Ectodermal cell (in vitro differentiated cells): ENCODE results near the gene LRRC27. TPM values are rescaled to one million over a fixed set of nuclear protein-coding genes. Genes with fewer than 3 reads are reported as not detected.

Experiments
- H3K27ac ChIP-seq: 2 replicates; pipeline ENCODE4 v1.7.0; 2013; ENCODE audit warnings: mild to moderate bottlenecking, low read depth, low read length; ENCODE audit not compliant: insufficient read depth, poor library complexity, severe bottlenecking
- H3K27me3 ChIP-seq: 2 replicates; pipeline ENCODE4 v1.7.0; 2013; ENCODE audit warnings: mild to moderate bottlenecking, low read length; ENCODE audit not compliant: insufficient read depth, control insufficient read depth, poor library complexity, severe bottlenecking
- H3K36me3 ChIP-seq: one replicate; pipeline ENCODE4 v1.7.0; 2013; ENCODE audit warnings: low read length; ENCODE audit not compliant: control insufficient read depth, insufficient read depth
- H3K4me1 ChIP-seq: one replicate; pipeline ENCODE4 v1.7.0; 2013; ENCODE audit warnings: low read length; ENCODE audit not compliant: control insufficient read depth, insufficient read depth
- H3K4me3 ChIP-seq: 2 replicates; pipeline ENCODE4 v1.7.0; 2013; ENCODE audit warnings: low read depth, low read length, control low read depth; ENCODE audit not compliant: insufficient read depth
- H3K9me3 ChIP-seq: 2 replicates; pipeline ENCODE4 v1.7.0; 2013; ENCODE audit warnings: mild to moderate bottlenecking, low read length, moderate library complexity; ENCODE audit not compliant: control insufficient read depth
- WGBS, 2 experiments: methylation state at CpG; one replicate each; pipeline ENCODE4 v1.1.7; 2013; ENCODE audit warnings: missing lambda C conversion rate in 2 of 2; 5-methylcytosine and 5-hydroxymethylcytosine counted together
- polyA plus RNA-seq, 4 experiments: library from polyadenylated mRNA; stranded (reverse); fragments of 50-300 nt; gene quantifications; one replicate each; pipeline ENCODE4 v1.2.3, GENCODE V29; 2013

LRRC27 gene
- 14.0 TPM for polyA plus RNA-seq (2013, experiment 1 of 4)
- polyA plus RNA-seq (2013, experiment 2 of 4) = 13.8 TPM
- polyA plus RNA-seq (2013, experiment 3 of 4) = 12.1 TPM
- polyA plus RNA-seq (2013, experiment 4 of 4) = 10.5 TPM

GRCh38 chr10:132331601-132332432 is at the start of gene LRRC27:
LRRC27 (plus strand) TSS chr10:132332193; CDS start chr10:132333525, 1,332 bp downstream.
- H3K4me1 ChIP-seq = peaks cover 22% of the 10 kb centered on the region
- H3K4me3 ChIP-seq = peak within 1 kb of the TSS; percentile 75
- WGBS, 2 experiments = 0 to 1% methylated on average over 74 to 77 of the region's 89 CpGs

DNA sequence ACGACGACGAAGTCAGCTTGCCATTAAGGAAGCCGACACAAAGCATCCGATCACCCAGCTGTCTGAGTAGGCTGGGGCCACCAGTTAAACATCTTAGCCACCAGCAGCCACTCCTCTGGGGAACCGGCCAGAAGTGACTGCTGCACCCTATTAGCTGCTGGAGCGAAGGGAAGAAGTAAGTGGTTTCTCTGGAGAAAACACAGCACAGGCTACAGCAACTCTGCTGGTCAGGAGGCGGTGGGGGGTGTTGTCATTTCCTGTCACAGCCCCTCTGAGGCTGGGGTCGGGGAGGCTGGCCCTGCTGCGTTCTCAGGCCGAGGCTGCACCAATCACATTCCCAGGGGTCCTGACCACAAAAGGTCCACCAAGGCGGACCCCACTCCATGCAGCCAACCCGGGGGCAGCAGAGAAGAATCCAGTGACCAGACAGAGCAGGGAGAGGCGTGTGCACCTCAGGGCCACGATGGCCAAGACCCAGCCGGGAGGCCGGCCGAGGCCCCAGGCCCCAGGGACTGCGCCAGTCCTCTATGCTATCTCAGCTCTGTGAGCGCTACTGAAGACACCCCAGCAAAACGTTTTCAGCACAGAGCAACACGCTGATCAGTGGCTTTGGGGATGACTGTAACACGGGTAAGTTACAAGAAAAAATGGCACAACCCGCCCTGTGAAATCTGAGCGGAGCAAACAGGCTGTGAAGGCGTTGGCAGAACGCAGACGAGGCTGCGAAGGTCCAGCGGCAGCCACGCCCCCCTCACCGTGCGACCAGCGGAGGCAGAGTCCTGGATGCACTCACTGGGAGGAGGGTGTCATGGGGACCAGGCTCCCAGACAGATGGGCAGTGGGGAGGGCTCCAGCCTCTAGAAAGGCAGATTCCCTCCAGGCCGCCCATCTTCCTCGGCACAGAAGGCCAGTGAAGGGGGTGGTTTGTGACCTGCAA is 49.1 kb upstream of the LRRC27 start:
- H3K4me3 ChIP-seq = no peak overlapping the region
- H3K27me3 ChIP-seq = no peaks in the 10 kb centered on the region
- no peaks in the 10 kb centered on the region for H3K36me3 ChIP-seq
- H3K27ac ChIP-seq = no peak overlapping the region
- H3K9me3 ChIP-seq = no peaks in the 10 kb centered on the region
- H3K4me1 ChIP-seq = peaks cover 12% of the 10 kb centered on the region
- WGBS, 2 experiments = 78 to 80% methylated on average over 36 of the region's 36 CpGs

More at GRCh38 chr10:132331601-132332432, at the start of gene LRRC27:
- no peaks in the 10 kb centered on the region for H3K9me3 ChIP-seq
- H3K27ac ChIP-seq = peak within 1 kb of the TSS; percentile 87
- no peaks in the 10 kb centered on the region for H3K36me3 ChIP-seq
- no peaks in the 10 kb centered on the region for H3K27me3 ChIP-seq

DNA sequence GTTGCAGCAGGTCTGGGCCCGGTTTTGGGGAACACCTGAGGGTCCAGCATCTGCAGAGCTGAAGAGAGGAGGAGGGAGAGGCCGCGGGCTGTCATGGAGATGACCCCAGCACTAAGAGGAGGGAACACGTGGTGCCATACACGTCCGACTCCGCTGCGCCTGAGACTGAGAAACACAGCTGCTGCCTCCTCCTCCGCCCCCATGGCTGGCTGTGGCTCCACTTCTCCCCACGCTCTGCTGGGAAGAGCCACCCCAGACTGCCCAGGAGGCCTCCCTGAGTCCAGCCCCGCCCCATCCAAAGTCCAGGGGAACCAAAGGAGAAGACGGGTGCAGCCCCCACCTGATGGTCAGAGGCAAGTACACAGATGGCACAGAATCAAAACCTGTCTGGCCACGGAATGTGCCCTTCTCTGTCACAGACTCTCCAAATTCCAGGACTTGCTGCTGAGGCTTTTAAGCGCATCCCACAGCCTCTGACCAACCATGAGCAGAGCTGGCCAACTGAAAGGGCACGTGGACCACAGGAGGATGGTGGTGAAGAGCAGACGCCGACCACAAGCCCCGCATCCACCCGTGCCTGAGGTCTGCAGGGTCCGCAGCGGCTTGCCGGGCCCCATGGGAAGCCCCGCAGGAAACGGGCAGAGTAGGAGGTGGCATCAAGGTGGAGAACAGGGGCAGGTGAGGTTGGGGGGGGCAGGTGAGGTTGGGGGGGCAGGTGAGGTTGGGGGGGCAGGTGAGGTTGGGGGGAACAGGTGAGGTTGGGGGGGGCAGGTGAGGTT is 48.2 kb upstream of the LRRC27 start:
- H3K36me3 ChIP-seq = no peaks in the 10 kb centered on the region
- no peak overlapping the region for H3K27ac ChIP-seq
- H3K4me1 ChIP-seq = peaks cover 12% of the 10 kb centered on the region
- H3K27me3 ChIP-seq = no peaks in the 10 kb centered on the region
- 93 to 94% methylated on average over 23 to 24 of the region's 24 CpGs for WGBS, 2 experiments
- H3K4me3 ChIP-seq = no peak overlapping the region
- no peaks in the 10 kb centered on the region for H3K9me3 ChIP-seq

DNA sequence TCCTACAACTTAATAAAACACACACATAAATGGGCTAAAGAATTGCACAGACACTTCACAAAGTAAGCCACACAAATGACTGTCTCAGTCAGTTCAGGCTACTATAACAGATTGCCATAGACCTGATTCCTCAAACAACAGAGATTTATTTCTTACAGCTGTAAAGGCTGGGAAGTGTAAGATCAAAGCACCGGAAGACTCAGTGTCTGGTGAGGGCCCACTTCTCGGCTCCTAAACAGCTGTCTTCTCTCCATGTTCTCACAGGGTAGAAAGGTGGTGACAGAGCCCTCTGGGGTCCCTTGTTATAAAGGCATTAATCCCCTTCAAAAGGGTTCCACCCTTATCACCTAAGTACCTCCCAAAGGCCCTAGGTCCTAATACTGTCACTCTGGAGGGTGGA is 42.6 kb upstream of the LRRC27 start:
- H3K36me3 ChIP-seq = no peaks in the 10 kb centered on the region
- no peak overlapping the region for H3K27ac ChIP-seq
- peaks cover 12% of the 10 kb centered on the region for H3K4me1 ChIP-seq
- no peak overlapping the region for H3K4me3 ChIP-seq
- WGBS, 2 experiments = 91 to 93% methylated on average over 2 of the region's 2 CpGs
- H3K9me3 ChIP-seq = no peaks in the 10 kb centered on the region
- no peaks in the 10 kb centered on the region for H3K27me3 ChIP-seq

- Histone ChIP-seq H3K4me3 (no peak overlapping the region), H3K4me1 (peaks cover 12% of the 10 kb centered on the region)
- WGBS, 2 experiments = 90 to 95% methylated on average over 6 of the region's 6 CpGs
These were observed 41.4 kb upstream of the LRRC27 start for GRCh38 chr10:132290631-132291030.

DNA sequence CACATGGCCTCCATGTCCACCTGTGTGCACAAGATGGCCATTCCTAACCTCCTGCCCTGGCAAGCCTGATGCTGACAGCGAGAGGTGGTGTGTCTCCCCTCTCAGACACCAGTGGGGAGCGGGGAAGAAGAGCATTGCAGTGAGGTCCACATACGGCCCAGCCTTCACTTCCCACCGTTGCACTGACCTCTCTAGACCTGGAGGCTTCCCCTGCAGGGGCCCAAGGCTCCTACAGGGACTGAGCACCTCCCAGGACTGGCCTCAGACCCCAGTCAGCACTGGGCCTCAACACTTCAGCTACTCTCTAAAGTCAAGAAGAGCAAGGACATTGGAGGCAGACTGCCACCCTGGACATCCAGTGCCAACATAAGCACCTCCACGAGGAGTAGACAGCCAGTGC is 40.2 kb upstream of the LRRC27 start:
- H3K27ac ChIP-seq = no peak overlapping the region
- H3K4me3 ChIP-seq = no peak overlapping the region
- no peaks in the 10 kb centered on the region for H3K9me3 ChIP-seq
- peaks cover 12% of the 10 kb centered on the region for H3K4me1 ChIP-seq
- H3K36me3 ChIP-seq = no peaks in the 10 kb centered on the region
- H3K27me3 ChIP-seq = no peaks in the 10 kb centered on the region
- 90 to 93% methylated on average over 5 of the region's 5 CpGs for WGBS, 2 experiments

More at GRCh38 chr10:132290631-132291030, 41.4 kb upstream of the LRRC27 start:
- H3K27ac ChIP-seq = no peak overlapping the region
- no peaks in the 10 kb centered on the region for H3K27me3 ChIP-seq
- H3K9me3 ChIP-seq = no peaks in the 10 kb centered on the region
- no peaks in the 10 kb centered on the region for H3K36me3 ChIP-seq

- Histone ChIP-seq H3K4me1 (peaks cover 12% of the 10 kb centered on the region), H3K4me3 (no peak overlapping the region), H3K27ac (no peak overlapping the region), H3K36me3 (no peaks in the 10 kb centered on the region), H3K9me3 (no peaks in the 10 kb centered on the region), H3K27me3 (no peaks in the 10 kb centered on the region)
- 90 to 92% methylated on average over 30 of the region's 30 CpGs for WGBS, 2 experiments
These were observed 39.4 kb upstream of the LRRC27 start for GRCh38 chr10:132292287-132293200.

DNA sequence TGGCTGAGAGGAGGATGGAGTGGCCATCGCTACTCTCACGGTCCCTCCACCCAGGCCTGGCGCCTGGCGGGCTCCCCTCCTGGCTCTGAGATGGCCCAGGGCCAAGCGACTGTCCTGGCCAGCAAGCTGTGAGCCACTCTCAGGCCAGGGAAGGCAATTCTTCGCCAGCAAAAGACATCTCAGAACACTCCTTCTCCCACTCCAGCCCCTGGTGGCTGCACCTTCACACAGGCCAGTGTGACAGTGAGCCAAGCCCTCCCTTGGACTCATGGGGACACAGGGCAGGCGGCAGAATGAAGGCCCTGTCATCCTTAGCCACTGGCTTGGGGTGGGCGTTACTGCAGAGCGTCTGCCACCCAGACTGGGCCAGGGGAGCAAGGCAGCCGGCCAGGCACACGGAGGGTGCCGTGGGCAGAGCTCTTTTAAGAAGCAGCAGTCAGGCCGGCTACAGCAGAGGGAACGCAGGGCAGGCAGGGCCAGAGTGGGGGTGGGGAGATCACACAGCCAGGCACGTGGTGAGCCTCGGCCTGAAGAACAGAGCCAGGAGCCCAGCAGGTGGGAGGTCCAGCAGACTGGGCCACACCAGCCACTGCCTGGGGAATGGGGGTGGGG is 38.7 kb upstream of the LRRC27 start:
- no peaks in the 10 kb centered on the region for H3K36me3 ChIP-seq
- H3K9me3 ChIP-seq = no peaks in the 10 kb centered on the region
- no peaks in the 10 kb centered on the region for H3K27me3 ChIP-seq
- no peak overlapping the region for H3K4me3 ChIP-seq
- H3K4me1 ChIP-seq = peaks cover 19% of the 10 kb centered on the region
- H3K27ac ChIP-seq = no peak overlapping the region
- 50 to 56% methylated on average over 16 of the region's 16 CpGs for WGBS, 2 experiments
